CD4-positive, alpha-beta T cell treated with Interleukin-12 subunit alpha and Interleukin-12 subunit beta, for 1 hour (primary cell): ENCODE measurements around the gene ODAD3.

Experiments
- DNase-seq: peaks from one replicate; pipeline ENCODE4 v3.0.0-alpha.2; 2020

ODAD3 gene

GRCh38 chr19:11373885-11374432 lies 61.0 kb downstream of the ODAD3 start:
- no peak for DNase-seq

- no peak for DNase-seq
Measured at GRCh38 chr19:11373166-11373884, 61.6 kb downstream of the ODAD3 start.

- no peak for DNase-seq
Measured at GRCh38 chr19:11370744-11371143, 64.2 kb downstream of the ODAD3 start.
